Measurements from ENCODE around the gene ZNF583.

GRCh38 chr19:56398809-56399208 lies 5.3 kb upstream of the ZNF583 start:
- TF ChIP-seq POLR2A (IDR thresholded peaks at IDR 0.05; ENCODE audit: low read length) (no peak), GATA1 (IDR thresholded peaks at IDR 0.05; ENCODE audit: low read depth, low read length) (no peak)

All from erythroblast (primary cell).